ENCODE results near the gene BCAS3.
"Not testable (repeated sequence)": the region's sequence is repeated elsewhere in the genome, so short reads cannot be mapped to it uniquely, and the experiment has no call there.

The BCAS3 gene

DNA sequence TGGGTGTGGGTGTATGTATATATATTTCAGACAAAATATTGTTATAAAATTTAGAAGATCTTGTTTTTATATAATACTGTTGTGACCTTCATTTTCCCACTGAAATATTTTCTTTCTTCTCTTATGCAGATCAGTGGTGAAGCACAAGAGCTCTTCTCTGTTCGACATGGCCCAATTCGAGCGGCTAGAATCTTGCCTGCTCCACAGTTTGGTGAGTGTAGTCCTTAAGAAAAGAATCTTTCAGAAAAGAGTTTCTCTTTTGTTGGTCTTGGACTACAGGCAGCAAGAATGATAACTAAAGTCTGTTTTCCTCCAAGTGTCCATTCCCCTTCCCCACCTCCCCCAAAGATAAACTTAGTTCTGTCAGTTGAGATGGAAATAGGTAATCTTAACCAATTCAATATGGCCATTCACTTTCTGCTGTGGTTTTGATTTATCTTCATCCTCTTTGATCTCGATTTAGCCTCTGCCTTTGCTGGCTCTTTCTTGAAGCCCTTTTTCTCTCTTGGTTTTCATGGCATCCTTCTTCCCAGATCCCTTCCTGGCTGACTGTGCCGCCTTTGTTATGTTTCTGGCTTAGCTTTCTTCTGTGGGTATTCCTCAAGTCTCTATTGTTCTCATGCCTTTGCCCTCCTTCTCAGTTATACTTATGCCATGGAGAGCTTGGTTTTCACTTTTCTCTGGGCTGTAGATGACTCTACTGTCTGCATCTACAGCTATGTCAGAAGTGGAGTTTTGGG lies 69.6 kb downstream of the BCAS3 start:
- no peak for DNase-seq

DNA sequence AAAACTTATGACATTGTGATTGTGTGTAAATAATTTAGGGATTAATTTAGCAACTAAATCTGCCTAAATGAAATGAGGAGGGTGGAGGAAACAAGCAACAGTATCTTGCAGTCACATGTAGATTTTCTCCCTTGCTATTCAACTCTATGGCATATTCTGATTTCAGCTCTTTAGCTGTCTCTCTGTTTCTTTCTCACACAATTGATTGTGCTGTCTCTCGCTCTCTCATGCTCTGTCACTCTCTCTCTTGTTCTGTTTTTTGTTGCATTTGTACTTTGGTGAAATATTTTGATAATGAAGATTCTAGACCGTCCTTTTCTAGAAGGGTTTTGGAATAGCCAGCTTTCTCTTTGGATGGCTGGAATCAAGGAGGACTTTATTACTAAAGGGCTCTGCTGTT lies 70.6 kb downstream of the BCAS3 start:
- DNase-seq = no peak

DNA sequence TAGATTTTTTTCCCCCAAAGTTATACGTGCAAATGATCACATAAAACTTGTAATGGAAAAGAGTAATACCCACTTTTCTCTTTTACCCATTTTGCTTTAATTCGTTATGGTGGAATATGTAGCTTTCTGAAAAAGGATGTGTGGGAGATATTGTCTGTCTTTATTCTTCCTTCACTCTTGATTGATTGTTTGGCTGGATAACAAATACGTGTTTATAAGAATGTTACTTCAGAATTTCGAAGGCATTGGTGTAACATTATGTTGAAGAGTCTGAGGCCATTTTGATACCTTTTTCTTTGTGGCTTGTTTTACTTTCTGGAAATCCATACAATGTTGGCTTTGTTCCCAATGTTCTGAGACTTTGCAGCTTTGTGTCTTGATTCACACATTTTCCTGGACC lies 71.4 kb downstream of the BCAS3 start:
- DNase-seq = no peak

DNA sequence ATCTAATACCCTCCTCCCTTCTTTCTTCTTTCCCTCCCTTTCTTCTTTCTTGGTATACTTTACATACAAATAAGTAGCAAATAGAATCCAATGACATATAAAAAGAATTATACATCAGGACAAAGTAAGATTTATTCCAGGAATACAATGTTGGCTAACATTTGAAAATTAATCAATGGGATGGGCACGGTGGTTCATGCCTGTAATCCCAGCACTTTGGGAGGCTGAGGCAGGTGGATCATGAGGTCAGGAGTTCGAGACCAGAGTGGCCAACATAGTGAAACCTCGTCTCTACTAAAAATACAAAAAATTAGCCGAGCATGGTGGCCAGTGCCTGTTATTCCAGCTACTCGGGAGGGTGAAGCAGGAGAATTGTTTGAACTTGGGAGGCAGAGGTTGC lies 72.1 kb downstream of the BCAS3 start:
- DNase-seq = no peak

DNA sequence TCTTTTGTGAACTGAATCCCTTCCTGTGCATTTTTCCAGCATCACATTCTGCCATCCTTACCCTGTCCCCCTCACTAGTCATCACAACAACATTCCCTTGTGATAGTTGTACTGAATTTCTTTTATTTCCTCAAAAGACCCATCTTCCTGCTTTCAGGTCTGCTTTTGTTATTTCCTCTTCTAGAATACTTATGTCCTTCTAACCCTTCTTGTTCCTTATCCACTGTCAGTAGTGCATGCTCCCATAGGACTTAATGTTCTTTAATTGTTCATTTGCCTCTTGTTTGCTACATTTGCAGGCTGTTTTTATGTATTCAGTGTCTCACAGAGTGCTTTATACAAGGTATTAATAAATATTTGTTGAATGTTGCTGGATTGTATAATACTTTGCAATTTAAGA lies 73.0 kb downstream of the BCAS3 start:
- DNase-seq = no peak

DNA sequence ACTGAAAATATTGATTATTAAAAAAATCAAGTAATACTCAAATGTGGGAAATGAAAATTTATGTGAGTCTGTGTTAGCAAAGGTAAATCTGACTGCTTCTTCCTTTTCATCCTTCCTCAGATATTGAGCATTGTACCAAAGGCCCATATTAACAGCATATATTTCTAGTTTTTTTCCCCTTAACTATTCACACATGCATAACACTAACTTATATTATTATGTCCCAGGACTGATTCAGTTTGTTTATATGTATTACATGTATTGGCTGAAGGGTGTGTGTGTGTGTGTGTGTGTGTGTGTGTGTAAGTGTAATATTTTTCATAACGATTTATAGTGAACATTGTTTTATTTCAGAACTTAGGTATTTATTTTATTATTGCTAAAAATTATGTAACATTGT lies 74.2 kb downstream of the BCAS3 start:
- no peak for DNase-seq

DNA sequence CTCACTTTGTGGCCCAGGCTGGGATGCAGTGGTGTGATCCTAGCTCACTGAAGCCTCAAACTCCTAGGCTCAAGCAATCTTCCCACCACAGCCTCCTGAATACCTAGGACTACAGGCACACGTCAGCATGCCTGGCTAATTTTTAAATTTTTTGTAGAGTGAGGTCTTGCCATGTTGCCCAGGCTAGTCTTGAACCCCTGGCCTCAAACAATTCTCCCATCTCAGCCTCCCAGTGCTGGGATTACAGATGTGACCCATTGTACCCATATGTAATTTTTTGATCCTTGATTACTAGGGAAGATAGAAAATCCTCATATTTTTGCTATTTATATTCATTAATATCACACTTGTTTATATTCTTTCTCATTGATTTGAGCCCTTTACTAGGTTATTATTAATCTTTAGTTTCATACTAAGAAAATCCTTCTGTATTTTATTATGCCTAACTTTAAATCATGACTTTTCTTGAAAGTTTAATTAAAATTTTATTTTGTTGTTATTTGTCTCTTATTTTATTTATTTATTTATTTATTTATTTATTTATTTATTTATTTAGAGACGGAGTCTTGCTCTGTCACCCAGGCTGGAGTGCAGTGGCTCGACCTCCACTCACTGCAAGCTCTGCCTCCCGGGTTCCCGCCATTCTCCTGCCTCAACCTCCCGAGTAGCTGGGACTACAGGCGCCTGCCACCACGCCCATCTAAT lies 75.4 kb downstream of the BCAS3 start:
- no peak for DNase-seq

DNA sequence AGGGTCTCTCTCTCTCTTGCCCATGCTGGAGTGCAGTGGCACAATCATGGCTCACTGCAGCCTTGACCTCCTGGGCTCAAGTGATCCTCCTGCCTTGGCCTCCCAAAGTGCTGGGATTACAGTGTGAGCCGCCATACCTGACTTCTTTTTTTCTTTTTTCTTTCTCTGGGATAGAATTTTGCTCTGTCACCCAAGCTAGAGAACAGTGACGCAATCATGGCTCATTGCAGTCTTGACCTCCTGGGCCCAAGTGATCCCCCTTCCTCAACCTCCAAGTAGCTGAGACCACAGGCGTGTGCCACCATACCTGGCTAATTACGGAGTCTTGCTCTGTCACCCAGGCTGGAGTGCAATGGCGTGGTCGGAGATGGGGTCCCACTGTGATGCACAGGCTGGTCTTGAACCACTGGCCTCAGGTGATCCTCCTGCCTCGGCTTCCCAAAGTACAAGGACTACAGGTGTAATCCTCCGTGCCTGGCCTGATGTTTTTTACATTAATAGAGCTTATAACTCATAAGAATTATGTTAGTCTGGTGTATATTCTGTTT lies 76.5 kb downstream of the BCAS3 start:
- DNase-seq = no peak

DNA sequence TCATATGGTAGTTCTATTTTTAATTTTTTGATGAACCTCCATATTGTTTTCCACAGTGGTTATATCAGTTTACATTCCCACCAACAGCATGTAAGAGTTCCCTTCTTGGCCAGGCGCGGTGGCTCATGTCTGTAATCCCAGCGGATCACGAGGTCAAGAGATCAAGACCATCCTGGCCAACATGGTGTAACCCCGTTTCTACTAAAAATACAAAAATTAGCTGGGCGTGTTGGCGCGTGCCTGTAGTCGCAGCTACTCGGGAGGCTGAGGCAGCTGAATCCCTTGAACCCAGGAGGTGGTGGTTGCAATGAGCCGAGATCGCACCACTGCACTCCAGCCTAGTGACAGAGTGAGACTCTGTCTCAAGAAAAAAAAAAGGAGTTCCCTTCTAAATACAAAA lies 79.1 kb downstream of the BCAS3 start:
- not testable (repeated sequence) for DNase-seq

DNA sequence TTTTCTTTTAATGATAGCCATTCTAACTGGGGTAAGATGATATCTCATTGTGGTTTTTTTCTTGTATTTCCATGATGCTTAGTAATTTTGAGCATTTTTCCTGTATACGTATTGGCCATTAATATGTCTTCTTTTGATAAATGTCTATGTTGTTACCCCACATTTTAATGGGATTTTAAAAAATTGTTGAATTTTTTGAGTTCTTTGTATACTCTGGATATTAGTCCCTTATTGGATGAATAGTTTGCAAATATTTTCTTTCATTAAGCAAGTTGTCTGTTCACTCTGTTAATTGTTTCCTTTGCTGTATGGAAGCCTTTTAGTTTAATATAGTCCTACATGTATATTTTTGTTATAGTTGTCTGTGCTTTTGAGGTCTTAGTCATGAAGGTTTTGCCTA lies 79.8 kb downstream of the BCAS3 start:
- DNase-seq = no peak

DNA sequence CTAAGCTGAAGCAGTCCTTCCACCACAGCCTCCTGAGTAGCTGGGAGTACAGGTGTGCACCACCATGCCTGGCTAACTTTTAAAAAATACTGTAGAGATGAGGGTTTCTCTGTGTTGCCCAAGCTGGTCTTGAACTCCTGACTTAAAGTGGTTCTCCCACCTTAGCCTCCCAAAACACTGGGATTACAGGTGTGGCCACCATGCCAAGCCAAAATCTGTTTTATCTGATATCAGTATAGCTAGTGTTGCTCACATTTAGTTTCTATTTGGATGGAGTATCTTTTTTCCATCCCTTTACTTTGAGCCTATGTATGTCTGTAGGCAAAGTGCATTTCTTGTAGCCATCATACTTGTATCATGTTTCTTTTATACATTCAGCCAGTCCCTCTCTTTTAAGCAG lies 82.1 kb downstream of the BCAS3 start:
- no peak for DNase-seq

DNA sequence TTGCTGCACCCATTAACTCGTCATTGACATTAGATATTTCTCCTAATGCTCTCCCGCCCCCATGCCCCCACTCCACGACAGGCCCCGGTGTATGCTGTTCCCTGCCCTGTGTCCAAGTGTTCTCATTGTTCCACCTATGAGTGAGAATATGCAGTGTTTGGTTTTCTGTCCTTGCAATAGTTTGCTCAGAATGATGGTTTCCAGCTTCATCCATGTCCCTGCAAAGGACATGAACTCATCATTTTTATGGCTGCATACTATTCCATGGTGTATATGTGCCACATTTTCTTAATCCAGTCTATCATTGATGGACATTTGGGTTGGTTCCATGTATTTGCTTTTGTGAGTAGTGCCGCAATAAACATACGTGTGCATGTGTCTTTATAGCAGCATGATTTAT lies 83.7 kb downstream of the BCAS3 start:
- DNase-seq = not testable (repeated sequence)

DNA sequence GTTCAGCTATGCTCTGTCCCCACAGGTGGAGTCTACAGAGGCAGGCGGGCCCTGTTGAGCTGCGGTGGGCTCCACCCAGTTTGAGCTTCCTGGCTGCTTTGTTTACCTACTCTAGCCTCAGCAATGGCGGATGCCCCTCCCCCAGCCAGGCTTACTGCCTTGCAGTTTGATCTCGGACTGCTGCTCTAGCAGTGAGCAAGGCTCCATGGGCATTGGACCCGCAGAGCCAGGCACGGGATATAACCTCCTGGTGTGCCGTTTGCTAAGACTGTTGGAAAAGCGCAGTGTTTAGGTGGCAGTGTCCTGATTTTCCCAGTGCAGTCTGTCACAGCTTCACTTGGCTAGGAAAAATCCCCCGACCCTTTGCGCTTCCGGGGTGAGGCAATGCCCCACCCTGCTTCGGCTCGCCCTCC lies 89.1 kb downstream of the BCAS3 start:
- no peak for DNase-seq

DNA sequence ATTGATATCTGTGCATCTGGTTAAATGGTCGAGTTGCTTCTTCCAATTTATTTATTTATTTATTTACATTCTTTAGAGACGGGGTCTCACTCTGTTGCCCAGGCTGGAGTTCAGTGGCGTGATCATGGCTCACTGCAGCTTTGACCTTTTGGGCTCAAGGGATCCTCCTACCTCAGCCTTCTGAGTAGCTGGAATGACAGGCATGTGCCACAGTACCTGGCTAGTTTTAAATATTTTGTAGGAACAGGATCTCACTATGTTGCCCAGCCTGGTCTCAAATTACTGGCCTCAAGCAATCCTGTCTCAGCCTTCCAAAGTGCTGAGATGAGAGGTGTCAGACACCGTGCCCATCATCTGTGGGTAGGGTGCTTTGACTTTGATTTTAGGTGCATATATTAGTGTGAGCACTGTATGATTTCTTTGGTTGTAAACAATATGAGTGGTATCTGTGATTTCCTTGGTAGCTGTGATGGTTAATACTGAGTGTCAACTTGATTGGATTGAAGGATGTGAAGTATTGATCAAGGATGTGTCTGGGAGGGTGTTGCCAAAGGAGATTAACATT lies 90.2 kb downstream of the BCAS3 start:
- DNase-seq = no peak

DNA sequence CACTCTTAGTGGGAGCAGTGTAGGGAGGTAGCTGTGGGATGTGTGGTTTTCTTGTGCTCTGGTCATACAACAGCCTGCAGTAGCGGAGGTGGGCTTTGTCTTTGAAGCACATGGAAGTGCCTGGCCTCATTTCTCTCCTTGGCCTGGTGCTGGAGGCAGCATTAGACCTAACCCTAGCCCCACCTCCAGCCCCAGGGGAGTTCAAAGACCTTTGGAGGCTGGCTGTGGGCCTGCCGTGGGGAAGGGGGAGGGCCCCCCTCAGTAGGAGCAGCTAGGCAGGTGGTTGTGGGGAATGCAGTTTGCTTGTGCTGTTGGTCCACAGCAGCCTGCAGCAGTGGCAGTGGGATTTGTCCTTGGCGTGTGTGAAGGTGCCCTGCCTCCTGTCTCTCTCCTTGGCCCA lies 91.7 kb downstream of the BCAS3 start:
- DNase-seq = no peak

DNA sequence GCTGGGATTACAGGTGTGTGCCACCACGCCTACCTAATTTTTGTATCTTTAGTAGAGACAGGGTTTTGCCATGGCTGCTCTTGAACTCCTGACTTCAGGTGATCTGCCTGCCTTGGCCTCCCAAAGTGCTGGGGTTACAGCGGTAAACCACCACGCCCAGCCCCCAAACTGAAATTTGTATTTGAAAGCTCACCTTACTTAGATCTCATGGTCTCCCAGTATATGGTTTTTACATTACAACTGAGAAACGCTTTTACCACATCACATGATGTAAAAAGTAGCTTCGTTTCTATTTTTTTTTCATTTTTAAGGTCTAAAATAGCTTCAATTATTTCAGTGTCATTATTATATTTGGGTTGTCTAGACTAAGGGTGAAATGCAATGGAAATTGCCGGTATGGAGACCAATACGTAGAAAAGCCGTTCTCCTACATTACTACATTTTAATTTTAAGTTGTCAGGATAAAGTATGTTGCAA lies 93.3 kb downstream of the BCAS3 start:
- no peak for DNase-seq

DNA sequence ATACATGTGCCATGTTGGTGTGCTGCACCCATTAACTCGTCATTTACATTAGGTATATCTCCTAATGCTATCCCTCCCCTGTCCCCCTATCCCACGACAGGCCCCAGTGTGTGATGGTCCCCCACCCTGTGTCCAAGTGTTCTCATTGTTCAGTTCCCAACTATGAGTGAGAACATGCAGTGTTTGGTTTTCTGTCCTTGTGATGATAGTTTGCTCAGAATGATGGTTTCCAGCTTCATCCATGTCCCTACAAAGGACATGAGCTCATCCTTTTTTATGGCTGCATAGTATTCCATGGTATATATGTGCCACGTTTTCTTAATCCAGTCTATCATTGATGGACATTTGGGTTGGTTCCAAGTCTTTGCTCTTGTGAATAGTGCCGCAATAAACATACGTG lies 94.0 kb downstream of the BCAS3 start:
- not testable (repeated sequence) for DNase-seq

DNA sequence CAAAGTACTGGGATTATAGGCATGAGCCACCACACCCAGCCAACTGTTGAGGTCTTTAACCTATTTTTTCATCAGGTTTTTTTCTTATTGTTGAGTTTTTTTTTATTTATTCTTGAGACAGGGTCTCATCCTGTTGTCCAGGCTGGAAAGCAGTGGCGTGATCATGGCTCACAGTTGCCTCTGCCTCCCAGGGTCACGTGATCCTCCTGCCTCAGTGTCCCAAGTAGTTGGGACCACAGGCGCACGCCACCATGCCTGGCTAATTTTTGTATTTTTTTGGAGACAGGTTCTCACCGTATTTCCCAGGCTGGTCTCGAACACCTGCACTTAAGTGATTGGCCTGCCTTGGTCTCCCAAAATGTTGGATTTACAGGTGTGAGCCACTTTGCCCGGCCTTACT lies 95.9 kb downstream of the BCAS3 start:
- no peak for DNase-seq

DNA sequence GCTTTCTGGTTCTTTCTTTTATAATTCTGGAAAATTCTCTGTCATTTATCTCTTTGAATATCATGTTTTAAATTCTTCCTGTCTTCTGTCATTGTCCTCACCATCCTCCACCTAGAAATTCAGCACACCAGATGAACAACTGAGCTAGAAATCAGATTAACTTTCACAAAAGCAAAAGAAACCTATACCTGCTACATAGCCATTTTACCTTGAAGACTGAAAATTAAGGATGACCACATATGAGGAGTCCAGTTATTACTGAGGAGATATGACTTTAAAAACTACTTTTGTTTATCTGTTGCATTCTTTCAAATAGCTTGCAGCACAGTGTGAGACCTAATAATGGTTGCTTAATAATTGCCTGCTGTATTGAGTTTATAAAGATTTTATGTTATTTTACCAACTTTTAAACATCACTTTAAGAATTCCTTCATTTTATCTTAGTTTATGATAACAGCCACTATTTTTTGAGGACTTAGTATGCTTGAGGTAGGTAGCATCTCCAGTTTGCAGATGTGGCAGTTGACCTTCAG lies 104.3 kb downstream of the BCAS3 start:
- no peak for DNase-seq

DNA sequence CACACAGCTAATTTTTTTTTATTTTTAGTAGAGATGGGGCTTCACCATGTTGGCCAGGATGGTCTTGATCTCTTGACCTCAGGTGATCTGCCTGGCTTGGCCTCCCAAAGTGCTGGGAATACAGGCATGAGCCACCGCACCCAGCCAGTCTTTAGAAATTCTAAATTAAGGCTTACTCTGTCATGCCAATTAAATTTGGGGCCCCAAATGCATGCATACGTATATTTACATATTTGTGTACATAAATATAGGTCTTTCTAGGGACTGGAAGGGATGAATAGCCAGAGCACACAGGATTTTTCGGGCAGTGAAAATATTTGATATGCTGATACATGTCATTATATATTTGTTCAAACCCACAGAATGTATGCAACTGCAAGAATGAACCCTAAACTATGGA lies 105.1 kb downstream of the BCAS3 start:
- no peak for DNase-seq

DNA sequence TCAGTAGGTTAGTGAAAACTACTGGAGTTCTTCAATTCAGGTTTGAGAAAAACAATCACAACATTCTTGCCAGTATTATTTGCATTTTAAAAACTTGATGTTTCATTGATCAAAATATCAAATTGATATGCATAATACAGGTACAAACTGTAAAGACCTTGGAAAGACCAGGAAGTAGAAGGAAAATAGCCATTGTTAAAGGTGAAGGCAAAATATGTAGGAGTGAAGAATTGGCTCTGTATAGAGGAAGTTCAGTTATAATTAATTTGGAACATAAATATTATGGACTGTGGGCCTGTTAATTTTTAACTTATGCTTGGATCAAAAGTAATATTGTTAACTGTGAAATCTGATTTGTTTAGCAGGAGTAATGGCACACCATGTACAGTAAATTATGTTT lies 112.6 kb downstream of the BCAS3 start:
- no peak for DNase-seq

DNA sequence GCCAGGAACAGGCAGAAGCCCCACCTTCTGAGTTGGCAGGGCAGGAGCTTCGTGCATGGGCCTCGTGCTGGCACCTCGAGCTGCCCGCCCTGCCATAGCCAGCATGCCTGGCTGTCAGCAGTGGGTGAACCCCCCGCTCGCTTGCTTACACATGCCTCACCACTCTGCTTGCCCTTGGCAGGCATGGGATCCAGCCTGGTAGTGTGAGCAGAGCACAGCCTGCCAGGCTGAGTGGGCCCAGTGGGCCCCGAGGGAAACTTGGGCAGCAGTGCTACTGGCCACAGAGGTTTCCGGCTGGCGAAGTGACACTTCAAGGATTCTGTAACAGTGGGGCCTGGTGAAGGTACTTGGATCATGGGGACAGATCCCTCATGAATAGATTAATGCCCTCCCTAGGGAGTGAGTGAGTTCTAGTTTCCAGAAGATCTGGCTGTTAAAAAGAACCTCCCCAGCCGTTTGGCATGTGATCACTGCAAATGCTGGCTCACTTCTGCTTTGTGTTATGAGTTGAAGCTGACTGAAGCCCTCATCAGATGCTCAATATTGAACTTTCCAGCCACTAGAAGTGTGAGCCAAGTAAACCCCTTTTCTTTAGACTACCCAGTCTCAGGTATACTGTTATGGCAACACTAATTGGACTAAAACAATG lies 114.7 kb downstream of the BCAS3 start:
- no peak for DNase-seq

DNA sequence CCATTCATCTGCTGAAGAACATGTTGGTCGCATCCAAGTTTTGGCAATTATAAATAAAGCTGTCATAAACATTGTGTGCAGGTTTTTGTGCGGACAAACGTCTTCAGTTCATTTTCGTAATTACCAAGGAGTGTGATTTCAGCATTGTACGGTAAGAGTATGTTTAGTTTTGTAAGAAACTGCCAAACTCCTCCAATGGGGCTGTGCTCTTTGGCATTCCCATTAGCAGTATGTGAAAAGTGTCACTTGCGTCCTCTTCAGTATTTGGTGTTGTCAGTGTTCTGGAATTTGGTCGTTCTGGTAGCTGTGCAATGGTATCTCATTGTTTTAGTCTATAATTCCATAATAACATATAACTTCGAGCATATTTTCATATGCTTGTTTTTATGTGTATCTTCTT lies 120.9 kb downstream of the BCAS3 start:
- DNase-seq = no peak

Data from DMS153 (cell line).